ENCODE data around the gene SORL1-AS1.

Gene SORL1-AS1

DNA sequence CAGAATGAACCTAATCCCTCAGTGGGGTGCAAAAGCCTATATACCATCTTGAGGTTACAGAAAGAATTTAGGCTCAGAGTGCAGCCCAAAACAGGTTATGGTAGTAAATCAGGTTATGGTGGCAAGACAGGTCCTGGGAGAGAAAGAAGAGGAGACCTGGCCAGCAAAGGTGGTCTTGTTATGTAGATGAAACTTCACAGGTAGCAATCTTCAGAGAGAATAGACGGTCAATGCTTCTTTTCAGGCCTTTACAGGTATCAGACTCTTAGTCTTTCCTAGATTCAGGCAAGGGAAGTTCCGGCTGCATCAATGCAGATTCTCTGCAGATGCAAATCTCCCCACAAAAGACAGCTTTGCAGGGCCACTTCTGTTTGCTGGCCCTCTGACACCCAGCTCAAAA is 46.5 kb downstream of the SORL1-AS1 start:
- DNase-seq (ENCODE audit: extremely low read depth in 1 of 2, low read depth in 1 of 2): no peak

DNA sequence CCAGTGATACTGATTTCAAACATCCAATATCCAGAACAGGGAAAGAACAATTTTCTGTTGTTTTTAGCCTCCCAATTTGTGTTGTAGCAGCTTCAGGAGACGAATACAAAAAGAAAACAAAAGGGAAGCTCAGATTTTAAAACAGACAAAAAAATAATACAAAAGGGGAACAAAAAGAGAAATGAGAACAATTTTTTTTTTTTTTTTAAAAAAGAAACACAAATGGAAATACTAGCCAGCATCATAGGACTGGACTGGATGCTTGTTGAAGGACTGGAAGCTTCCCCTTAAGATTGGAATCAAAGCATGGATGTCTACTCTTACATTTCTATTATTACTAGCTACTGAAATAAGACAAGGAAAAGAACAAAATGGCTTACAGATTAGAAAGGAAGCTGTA is 47.1 kb downstream of the SORL1-AS1 start:
- no peak for DNase-seq (ENCODE audit: extremely low read depth in 1 of 2, low read depth in 1 of 2)

DNA sequence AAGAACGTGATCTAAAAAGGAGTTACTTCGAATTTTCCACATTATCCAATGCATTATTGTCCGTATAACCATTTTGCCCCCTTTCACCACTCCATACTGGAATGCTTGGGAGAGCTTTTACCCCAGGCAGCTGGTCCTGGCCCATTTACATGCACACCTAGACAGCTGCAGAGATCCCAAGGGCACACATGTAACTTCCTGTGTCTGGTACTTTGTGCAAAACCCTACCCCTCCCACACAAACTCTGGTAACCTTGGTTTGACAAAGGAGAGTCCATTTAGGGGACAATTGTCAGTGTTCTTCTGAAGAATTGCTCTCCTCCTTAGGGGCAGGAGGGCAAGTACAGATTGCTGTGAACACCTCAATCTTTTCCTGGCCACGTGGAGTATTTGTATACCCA is 58.0 kb downstream of the SORL1-AS1 start:
- DNase-seq (ENCODE audit: extremely low read depth in 1 of 2, low read depth in 1 of 2): no peak

DNA sequence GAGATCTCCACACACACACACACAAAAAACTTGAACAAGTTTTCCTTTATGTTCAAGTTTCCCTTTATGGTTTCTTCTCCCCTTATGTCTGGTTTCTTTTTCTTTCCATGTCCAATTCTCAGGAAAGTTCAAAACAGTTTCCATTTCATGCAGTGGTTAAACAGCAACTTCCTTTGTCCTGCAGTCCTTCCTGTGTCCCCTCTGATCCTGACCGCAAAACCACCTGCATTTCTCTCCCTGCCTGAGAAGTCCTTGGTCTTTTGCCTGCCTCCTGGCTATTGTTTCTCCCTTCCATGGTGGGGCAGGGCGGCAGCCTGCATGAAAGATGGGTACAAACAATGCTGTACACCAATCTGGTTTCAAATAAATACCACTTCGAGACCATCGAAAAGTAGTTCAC is 58.9 kb downstream of the SORL1-AS1 start:
- no peak for DNase-seq (ENCODE audit: extremely low read depth in 1 of 2, low read depth in 1 of 2)

DNA sequence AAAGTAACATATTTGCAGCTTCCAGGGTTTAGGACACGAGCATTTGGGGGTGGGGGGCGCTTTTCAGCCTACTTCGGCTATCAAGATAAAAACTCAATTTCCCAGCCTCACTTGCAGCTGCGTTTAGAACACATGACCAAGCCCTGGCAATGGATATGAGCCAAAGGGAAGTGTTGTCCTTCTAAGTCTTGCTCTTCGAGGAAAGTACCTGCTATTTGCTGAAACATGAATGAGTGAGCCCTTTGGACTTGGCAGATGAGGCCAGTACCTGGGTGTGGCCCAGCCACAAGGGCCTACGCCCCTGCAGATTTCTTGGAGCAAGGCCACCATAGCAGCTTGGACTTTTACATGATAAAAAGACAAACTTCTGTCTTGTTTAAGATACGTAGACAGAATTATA is 60.9 kb downstream of the SORL1-AS1 start:
- DNase-seq (ENCODE audit: extremely low read depth in 1 of 2, low read depth in 1 of 2): no peak

DNA sequence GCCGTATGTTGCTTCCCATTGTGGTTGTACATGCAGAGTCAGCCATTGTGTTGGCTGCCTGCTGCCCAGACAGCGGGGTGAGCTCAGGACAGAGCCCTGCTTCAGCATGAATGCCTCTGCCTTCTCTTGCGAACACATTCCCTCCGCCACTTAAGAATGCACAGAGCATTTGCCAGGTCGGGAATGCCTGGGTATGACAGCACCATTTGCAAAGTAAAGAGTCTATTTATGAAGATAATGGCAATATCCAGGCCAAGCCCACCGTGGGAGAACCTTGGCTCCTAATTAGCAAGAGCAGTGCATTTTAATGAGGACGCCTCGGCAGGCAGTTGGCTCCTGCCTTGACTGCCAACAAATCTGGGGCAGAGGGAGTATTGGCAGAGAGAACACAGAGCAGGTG is 63.1 kb downstream of the SORL1-AS1 start:
- DNase-seq (ENCODE audit: extremely low read depth in 1 of 2, low read depth in 1 of 2): no peak

Measured in activated CD8-positive, alpha-beta memory T cell treated with anti-CD3 and anti-CD28 coated beads for 1 hour (primary cell).